Endothelial cell (in vitro differentiated cells): ENCODE data around the gene HSPB9. TPM values are rescaled to one million over a fixed set of nuclear protein-coding genes. Genes with fewer than 3 reads are reported as not detected.

Source experiments
- DNase-seq: peaks from one replicate; pipeline ENCODE4 v3.0.0; 2021; ENCODE audit warnings: low spot score
- H3K27ac Mint-ChIP-seq: one replicate; pipeline ENCODE4 v1.8.0; 2021; ENCODE audit warnings: mixed read lengths, inconsistent platforms; ENCODE audit not compliant: unreplicated experiment
- H3K27me3 Mint-ChIP-seq: one replicate; pipeline ENCODE4 v1.8.0; 2021; ENCODE audit warnings: mild to moderate bottlenecking, moderate library complexity, mixed read lengths, inconsistent platforms; ENCODE audit not compliant: unreplicated experiment
- H3K36me3 Mint-ChIP-seq: one replicate; pipeline ENCODE4 v1.8.0; 2021; ENCODE audit warnings: mild to moderate bottlenecking, low read depth, mixed read lengths, inconsistent platforms; ENCODE audit not compliant: unreplicated experiment
- H3K4me1 Mint-ChIP-seq: one replicate; pipeline ENCODE4 v1.8.0; 2021; ENCODE audit warnings: mild to moderate bottlenecking, mixed read lengths, inconsistent platforms; ENCODE audit not compliant: unreplicated experiment
- H3K4me3 Mint-ChIP-seq: one replicate; pipeline ENCODE4 v1.8.0; 2021; ENCODE audit warnings: mild to moderate bottlenecking, mixed read lengths, inconsistent platforms; ENCODE audit not compliant: unreplicated experiment
- H3K9me3 Mint-ChIP-seq: one replicate; pipeline ENCODE4 v1.8.0; 2021; ENCODE audit warnings: mixed read lengths, inconsistent platforms; ENCODE audit not compliant: unreplicated experiment
- long read RNA-seq: library from polyadenylated mRNA; unstranded; transcript quantifications from one replicate; pipeline ENCODE4 v2.0.0, GENCODE V29; 2020; ENCODE audit not compliant: unreplicated experiment
- total RNA-seq: library from RNA; stranded (reverse); fragmentation: NEBNext Ultra II Directional; extraction: Animal tissue kit (Norgen Biotek cat#: 25700); gene quantifications from one replicate; pipeline ENCODE4 v1.2.1, GENCODE V29; 2021; ENCODE audit not compliant: unreplicated experiment
- TF ChIP-seq, protein P1 (sequence below): fragments of 200-600 bp; sonication (generic); IDR thresholded peaks from one replicate; pipeline ENCODE4 v1.5.0; 2021; ENCODE audit warnings: antibody characterized with exemption; ENCODE audit not compliant: unreplicated experiment

Gene HSPB9, protein sequence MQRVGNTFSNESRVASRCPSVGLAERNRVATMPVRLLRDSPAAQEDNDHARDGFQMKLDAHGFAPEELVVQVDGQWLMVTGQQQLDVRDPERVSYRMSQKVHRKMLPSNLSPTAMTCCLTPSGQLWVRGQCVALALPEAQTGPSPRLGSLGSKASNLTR
- not detected for total RNA-seq
- long read RNA-seq: 0 reads

DNA sequence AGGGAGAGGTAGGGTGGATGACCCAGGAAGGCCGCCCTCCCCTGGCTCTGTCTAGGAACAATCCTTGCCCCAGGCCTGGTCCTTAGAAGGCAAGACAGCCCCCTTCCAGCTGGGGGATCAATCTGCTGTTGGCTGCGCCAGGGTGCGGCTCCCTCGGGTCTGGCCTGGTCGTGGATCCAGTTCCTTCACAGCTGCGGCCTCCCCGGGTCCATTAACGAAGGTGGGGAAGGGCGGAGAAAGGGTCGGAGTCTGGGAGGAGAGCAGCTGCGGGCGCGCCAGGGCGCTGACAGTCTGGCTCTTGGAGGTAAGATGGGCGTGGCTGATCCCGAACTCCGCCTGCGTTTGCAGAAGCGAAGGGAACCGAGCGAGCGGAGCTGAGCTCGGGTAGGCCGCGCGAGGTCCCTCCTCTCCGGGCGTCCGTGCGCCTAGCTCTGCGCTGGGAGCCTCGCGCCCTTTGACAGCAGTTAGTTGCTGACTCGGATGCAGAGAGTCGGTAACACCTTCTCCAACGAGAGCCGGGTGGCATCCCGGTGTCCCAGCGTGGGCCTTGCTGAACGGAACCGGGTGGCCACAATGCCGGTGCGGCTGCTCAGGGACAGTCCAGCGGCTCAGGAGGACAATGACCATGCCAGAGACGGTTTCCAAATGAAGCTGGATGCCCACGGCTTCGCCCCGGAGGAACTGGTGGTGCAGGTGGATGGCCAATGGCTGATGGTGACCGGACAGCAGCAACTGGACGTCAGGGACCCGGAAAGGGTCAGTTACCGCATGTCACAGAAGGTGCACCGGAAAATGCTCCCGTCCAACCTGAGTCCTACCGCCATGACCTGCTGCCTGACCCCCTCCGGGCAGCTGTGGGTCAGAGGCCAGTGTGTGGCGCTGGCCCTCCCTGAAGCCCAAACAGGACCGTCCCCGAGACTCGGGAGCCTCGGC is at the start of gene HSPB9:
Gene HSPB9, plus strand, starts transcription at position 434 of the 933 bp plus-strand sequence. Its CDS starts 47 bp downstream, at position 481.
- Mint-ChIP-seq H3K27ac (peak within 1 kb of the TSS; percentile 72), H3K4me1 (peaks cover 13% of the 10 kb centered on the region), H3K4me3 (peak within 1 kb of the TSS; percentile 74), H3K27me3 (peaks cover 10% of the 10 kb centered on the region), H3K36me3 (peaks cover 26% of the 10 kb centered on the region), H3K9me3 (no peaks in the 10 kb centered on the region)
- DNase-seq: no peak
- TF ChIP-seq, protein P1, sequence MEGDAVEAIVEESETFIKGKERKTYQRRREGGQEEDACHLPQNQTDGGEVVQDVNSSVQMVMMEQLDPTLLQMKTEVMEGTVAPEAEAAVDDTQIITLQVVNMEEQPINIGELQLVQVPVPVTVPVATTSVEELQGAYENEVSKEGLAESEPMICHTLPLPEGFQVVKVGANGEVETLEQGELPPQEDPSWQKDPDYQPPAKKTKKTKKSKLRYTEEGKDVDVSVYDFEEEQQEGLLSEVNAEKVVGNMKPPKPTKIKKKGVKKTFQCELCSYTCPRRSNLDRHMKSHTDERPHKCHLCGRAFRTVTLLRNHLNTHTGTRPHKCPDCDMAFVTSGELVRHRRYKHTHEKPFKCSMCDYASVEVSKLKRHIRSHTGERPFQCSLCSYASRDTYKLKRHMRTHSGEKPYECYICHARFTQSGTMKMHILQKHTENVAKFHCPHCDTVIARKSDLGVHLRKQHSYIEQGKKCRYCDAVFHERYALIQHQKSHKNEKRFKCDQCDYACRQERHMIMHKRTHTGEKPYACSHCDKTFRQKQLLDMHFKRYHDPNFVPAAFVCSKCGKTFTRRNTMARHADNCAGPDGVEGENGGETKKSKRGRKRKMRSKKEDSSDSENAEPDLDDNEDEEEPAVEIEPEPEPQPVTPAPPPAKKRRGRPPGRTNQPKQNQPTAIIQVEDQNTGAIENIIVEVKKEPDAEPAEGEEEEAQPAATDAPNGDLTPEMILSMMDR: no peak

DNA sequence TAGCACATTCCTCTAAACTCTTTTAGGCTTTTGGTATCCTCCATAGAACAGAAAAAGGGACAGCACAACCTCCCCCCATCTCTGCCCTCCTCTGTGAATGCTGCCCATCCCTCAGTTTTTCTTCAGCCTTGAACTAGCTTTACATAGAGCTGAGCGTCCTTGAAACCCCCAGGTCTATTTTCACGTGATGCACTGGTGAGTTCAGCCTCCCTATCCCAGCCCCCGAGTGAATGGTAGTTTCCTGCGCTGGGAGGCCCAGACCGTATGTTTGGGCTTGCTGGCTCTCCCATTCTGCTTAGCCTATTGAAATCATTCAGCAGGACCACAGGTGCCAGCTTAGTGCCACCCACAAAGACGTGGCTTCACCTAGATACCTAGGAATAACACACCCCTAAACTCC is 46.8 kb upstream of the HSPB9 start:
- peaks cover 9% of the 10 kb centered on the region for H3K27me3 Mint-ChIP-seq

DNA sequence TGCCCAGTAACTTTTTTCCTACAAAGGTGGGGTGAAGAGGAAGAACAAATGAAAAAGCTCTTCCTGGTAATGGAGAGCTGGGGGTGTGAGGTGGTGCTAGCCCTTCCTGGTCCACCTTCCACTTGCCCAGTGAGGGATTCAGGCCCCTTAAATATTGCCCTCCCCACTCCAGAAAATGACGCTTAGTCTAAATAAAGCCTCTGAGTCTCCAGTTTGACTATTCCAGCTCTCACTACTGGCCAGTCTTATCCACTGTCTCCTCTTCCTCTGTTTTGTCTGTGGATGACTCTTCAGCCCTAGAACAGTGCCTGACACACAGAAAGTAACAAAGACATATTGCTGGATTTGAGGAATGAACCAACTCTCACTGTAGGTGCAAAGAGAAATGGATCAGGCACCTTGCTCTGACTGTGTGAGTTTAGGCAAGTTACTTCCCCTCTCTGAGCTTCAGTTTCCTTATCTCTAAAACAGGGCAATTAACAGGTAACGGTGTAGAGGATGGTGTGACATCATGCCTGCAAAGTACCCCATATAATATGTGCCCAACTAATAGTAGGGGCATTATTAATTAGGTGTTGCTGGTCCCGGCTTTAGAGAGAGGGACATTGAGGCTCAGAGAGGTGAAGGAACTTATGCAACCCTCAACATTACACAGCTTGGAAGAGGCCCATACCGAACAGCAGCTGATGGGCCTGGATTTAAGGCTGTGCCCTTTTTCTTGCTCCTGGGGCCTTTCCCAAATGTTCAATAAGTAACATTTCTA is 45.6 kb upstream of the HSPB9 start:
- peaks cover 5% of the 10 kb centered on the region for H3K27me3 Mint-ChIP-seq
- DNase-seq: no peak
- no peaks in the 10 kb centered on the region for H3K36me3 Mint-ChIP-seq
- H3K4me1 Mint-ChIP-seq: peaks cover 19% of the 10 kb centered on the region
- H3K4me3 Mint-ChIP-seq: no peak overlapping the region
- H3K9me3 Mint-ChIP-seq: no peaks in the 10 kb centered on the region
- H3K27ac Mint-ChIP-seq: no peak overlapping the region
- TF ChIP-seq, protein P1: no peak

More for the DNA sequence above, 46.8 kb upstream of the HSPB9 start:
- Mint-ChIP-seq H3K36me3 (no peaks in the 10 kb centered on the region), H3K9me3 (no peaks in the 10 kb centered on the region), H3K4me1 (peaks cover 22% of the 10 kb centered on the region), H3K27ac (peak overlapping the region; percentile 6), H3K4me3 (no peak overlapping the region)
- TF ChIP-seq, protein P1: no peak
- DNase-seq: no peak

DNA sequence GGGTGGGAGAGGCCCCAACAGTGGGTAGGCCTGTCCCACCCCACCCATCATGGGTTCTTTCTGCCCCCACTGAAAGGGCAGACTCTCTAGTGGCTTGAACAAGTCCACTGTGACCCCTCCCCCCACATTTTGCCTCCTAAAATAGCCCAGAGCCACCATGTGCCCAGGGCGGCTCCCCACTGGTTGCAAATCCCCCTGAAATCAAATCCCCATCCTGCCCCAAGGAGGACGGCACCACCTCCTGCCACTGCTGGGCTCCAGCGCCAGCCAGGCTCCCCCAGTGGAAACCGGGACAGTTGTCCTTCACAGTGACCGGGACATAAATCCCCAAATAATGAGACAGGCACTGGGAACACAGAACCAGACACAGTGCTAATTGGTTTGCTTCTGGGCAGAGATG is 44.8 kb upstream of the HSPB9 start:
- Mint-ChIP-seq H3K27ac (no peak overlapping the region), H3K27me3 (peaks cover 12% of the 10 kb centered on the region), H3K4me3 (no peak overlapping the region), H3K9me3 (no peaks in the 10 kb centered on the region), H3K4me1 (peaks cover 18% of the 10 kb centered on the region), H3K36me3 (no peaks in the 10 kb centered on the region)
- TF ChIP-seq, protein P1: no peak
- no peak for DNase-seq
